HG02885 (cell line): Measurements from ENCODE around the gene ZNF135.

Experiments
- ATAC-seq: cut with Tn5 transposase; IDR thresholded peaks from one replicate; pipeline ENCODE4 v1.9.1; 2021; ENCODE audit warnings: mild to moderate bottlenecking; ENCODE audit not compliant: unreplicated experiment, poor library complexity

ZNF135 gene

GRCh38 chr19:58059003-58059670 is at the start of gene ZNF135:
TSS of gene ZNF135 (plus strand) at chr19:58059282. CDS start at chr19:58060003, 721 bp downstream.
- ATAC-seq = no peak

DNA sequence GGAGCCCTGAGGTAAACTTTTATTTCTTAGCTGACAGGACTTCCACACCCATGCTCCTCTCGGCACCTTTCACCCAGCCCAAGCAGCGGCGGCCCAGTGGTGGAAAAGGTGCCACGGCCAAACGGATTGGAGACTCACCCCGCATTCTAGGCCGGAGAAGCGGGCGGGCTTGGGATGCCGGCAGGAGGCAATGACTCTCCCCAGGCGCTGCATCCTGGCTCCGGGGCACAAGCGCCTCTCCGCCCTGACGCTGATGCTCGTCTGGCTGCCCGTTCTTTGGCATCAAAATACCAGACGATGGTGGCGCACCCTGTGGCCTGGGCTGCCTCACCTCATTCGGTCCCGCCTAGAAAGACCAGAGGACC is 49.8 kb upstream of the ZNF135 start:
- no peak for ATAC-seq

- ATAC-seq = no peak
Measured at GRCh38 chr19:58009666-58010301, 49.3 kb upstream of the ZNF135 start.

GRCh38 chr19:58010507-58010906 is 48.6 kb upstream of the ZNF135 start:
- no peak for ATAC-seq

DNA sequence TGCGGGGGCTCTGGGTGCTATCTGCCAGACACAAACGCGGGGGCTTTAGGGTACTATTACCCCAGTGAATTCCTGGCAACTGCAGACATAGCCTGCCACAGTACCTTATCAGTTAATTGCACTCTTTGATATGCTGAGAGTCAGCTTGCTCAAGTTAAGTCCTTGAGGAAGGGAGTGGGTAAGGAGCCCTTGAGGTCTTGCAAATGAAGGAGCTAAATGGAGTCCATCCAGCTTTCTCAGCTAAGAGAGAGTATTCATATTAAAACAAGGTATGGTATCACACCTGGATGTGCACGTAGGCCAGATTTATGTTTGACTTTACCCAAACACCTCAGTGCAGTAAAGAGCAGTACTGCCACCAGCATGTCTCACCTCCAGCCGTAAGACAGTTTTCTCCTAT is 44.9 kb upstream of the ZNF135 start:
- ATAC-seq = no peak

GRCh38 chr19:58020129-58020528 is 39.0 kb upstream of the ZNF135 start:
- ATAC-seq = no peak

- no peak for ATAC-seq
Measured at GRCh38 chr19:58021541-58022282, 37.4 kb upstream of the ZNF135 start.

- no peak for ATAC-seq
Measured at GRCh38 chr19:58022283-58022660, 36.8 kb upstream of the ZNF135 start.

DNA sequence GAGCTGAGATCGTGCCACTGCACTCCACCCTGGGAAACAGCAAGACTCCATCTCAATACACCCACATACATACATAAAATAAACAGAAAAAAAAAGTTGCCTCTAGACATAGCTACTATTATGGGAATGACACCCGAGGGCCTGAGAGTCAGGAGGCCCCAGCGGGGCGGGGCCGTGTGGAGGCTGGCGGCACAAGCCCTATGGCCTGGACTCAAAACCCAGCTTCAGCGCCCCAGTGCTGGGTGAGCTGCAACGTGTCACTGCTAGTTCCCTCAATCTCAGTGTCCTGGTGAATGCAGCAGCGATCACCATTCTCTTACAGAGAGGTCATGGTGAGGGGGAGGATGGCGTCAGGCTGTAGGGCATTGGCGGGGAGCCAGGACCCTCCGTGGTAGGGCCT is 34.4 kb upstream of the ZNF135 start:
- ATAC-seq = no peak

DNA sequence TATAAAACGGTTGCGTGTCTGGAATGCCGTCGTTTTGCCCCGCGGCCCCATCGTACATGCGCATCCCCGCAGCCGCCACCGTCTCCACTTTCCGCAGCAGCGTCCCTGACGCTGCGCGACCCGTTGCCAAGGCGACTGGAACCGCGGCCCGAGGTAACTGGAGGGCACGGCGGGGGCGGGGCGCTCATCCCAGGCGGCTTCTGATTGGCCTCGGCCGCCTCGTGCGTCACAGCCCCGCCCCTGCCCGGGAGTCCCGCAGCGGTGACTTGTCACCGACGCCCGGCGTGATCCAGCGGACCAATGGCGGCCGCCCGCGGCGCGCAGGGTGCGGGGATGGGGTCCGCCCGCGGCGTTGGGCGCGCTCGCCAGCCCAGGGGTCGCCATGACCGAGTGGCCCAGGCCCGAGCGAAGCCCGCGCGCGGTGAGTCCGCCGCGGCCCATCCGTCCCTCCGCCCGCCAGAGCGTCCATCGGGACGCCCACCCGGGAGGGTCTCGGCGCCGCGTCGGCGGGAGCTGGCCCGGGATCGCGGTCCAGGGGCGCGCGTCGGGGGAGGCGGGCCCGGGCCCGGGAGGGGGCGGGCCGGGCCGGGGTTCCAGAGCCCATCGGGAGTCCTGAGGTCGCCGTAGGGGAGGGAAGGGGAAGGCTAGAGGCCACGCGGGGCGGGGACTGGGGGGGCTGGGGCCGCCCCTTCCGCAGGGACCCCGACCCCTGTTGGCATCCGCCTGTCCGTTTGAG is 25.2 kb upstream of the ZNF135 start, which contains the start of gene ZSCAN1:
Gene ZSCAN1 (plus strand): TSS at position 285 of the 736 bp plus-strand sequence. CDS start 3,812 bp downstream, outside the sequence.
- ATAC-seq = no peak

GRCh38 chr19:58034477-58034793 is 24.6 kb upstream of the ZNF135 start:
- no peak for ATAC-seq

GRCh38 chr19:58035863-58036262 is 23.2 kb upstream of the ZNF135 start:
- no peak for ATAC-seq

DNA sequence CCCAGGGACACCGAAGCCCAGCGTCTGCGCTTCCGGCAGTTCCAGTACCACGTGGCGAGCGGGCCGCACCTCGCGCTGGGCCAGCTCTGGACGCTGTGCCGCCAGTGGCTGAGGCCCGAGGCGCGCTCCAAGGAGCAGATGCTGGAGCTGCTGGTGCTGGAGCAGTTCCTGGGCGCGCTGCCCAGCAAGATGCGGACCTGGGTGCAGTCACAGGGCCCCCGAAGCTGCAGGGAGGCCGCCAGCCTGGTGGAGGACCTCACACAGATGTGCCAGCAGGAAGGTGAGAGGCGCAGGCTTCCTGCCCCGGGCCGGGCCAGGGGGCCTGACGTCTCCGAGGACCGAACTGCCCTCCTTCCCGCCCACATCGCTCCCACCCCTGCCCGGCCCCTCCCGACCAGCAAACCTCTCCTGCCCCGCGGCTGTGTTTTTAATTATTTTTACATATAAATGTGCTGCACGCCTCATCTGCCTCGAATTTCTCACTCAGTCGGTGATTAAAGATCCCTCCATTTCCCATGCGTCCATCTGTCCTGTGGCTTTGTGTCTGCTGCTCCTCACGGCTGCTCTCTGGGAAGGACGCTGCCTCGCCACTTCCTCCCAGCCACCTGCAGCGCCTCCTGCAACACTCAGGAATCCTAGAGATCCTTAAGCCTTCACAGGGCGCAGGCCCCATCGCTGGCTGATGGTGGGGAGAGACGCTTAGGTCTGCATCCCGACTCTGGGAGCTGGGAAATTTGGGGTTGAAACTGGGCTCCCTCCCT is 21.0 kb upstream of the ZNF135 start:
- no peak for ATAC-seq

DNA sequence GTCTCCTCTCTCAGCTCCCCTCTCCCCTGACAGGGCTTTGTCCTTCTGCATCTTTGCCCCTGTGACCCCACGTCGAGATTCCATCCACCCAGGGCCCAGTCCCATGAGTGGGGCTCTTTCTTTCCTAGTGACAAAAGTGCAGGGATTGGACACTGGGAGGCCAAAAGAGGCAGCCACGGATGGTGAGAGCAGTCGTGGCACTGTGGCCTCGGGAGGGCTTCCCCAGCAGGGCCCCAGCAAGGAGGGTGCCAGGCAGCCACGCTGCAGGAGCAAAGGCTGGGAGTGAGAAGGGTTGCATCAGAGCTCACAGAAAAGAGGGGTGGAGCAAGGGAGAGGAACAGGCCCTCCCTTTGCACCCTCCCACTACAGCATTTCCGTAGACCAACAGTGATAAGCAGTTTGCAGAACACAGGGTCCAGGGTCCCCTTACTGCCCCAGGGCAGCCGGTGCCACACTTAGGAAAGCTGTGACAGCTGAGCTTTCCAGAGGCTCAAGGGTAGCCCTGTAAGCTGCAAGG is 20.3 kb upstream of the ZNF135 start:
- ATAC-seq = no peak

DNA sequence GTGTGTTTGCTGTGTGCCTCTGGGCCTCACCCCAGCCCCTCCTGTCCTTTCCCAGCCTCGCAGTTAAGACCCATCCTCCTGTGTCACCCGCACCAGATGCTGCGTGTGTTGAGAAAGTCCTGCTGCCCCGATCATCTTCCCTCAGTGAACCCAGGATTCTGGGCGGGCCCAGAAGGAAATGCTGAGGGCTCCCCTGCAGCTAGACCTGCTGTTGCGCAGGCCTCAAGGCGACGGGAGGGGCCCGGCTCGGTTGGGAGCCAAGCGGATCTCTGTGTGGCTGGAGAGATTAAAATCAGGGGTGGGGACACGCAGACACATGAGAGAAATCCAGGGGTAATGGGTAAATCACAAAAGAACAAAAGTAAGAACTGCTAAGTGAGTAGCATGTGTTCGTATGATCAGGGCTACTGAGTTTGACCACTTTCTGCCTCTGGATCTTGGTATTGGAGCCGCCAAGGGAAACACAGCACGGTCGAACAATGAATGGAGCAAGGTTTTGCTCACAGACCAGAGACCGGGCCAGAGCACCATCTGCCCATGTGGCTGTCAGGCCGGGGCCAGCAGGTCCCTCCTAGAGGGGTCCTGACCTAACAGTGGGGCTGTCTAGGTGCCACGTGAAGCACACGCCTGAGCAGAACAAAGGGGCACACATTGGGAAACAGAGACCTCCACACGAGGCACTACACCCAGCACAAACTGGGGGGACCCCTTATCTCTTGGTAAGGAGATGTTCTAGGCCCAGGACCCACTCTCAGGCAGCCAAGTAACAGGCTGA is 18.1 kb upstream of the ZNF135 start:
- ATAC-seq = no peak

GRCh38 chr19:58042495-58043340 is 16.4 kb upstream of the ZNF135 start:
- no peak for ATAC-seq

- no peak for ATAC-seq
Measured at GRCh38 chr19:58044391-58044790, 14.7 kb upstream of the ZNF135 start.

GRCh38 chr19:58044886-58045285 is 14.2 kb upstream of the ZNF135 start:
- ATAC-seq = no peak
